Endothelial cell of umbilical vein (primary cell): Measurements from ENCODE around the gene FMNL1. TPM values are rescaled to one million over a fixed set of nuclear protein-coding genes. Genes with fewer than 3 reads are reported as not detected.

Experiments used
- BruUV-seq: library from RNA; stranded (reverse); fragments of 400-500 nt; replicated peaks from 2 replicates; lab custom pipeline; 2021; lab: Mats Ljungman, UMichigan
- CTCF ChIA-PET: fragments of 300-600, 350-600 bp; sonication (Branson Sonifier 250); formaldehyde crosslinking; loops from one replicate; lab custom pipeline; 2021; ENCODE audit warnings: antibody characterized with exemption, inconsistent platforms; lab: Charles Lee
- POLR2A ChIA-PET: fragments of 300-600, 350-600 bp; sonication (Branson Sonifier 250); formaldehyde crosslinking; loops from one replicate; lab custom pipeline; 2021; ENCODE audit warnings: antibody characterized with exemption, inconsistent platforms; lab: Charles Lee
- DNase-seq: peaks from one replicate; pipeline ENCODE4 v3.0.0-alpha.2; 2011; ENCODE audit warnings: low read depth, low spot score
- FAIRE-seq: peaks from 2 replicates; lab custom pipeline; 2011; peaks lifted over from hg19 to GRCh38; lab: Jason Lieb, UNC
- H2AFZ ChIP-seq: 2 replicates; pipeline ENCODE4 v1.6.0; 2012; ENCODE audit warnings: low read depth, low read length, control low read depth, inconsistent platforms
- H3K27ac ChIP-seq: 2 replicates; pipeline ENCODE4 v1.5.1; 2011; ENCODE audit warnings: low read depth, mild to moderate bottlenecking, control low read depth, low read length, moderate library complexity; ENCODE audit not compliant: insufficient read depth
- H3K27me3 ChIP-seq, 2 experiments: 2 replicates each; pipeline versions ENCODE4 v1.6.0 to v1.6.1; 2011; ENCODE audit warnings: low read length in 2 of 2, mixed read lengths in 1 of 2; ENCODE audit not compliant: control insufficient read depth in 2 of 2, insufficient read depth in 2 of 2
- H3K36me3 ChIP-seq, 2 experiments: 2 replicates in 1 of 2; 3 replicates in 1 of 2; pipeline ENCODE4 v1.5.1; 2011; ENCODE audit warnings: low read length in 2 of 2, mild to moderate bottlenecking in 1 of 2, moderate library complexity in 1 of 2; ENCODE audit not compliant: control insufficient read depth in 2 of 2, insufficient read depth in 2 of 2; ENCODE audit errors: extremely low read depth in 1 of 2
- H3K4me1 ChIP-seq: 3 replicates; pipeline ENCODE4 v1.5.1; 2011; ENCODE audit warnings: mild to moderate bottlenecking, low read length; ENCODE audit not compliant: control insufficient read depth, insufficient read depth; ENCODE audit errors: extremely low read depth
- H3K4me2 ChIP-seq: 2 replicates; pipeline ENCODE4 v1.6.1; 2011; ENCODE audit warnings: low read length, control low read depth, mixed read lengths; ENCODE audit not compliant: insufficient read depth
- H3K4me3 ChIP-seq, 3 experiments: fragments of 200-600 bp in 1 of 3; sonication (generic), shearing (Covaris generic) in 1 of 3; replicated peaks in 1 of 3; 2 replicates each; pipeline ENCODE4 v1.5.1; 2011 to 2016; ENCODE audit warnings: control low read depth in 3 of 3, low read length in 3 of 3, mild to moderate bottlenecking in 2 of 3, inconsistent platforms in 1 of 3, low read depth in 1 of 3, moderate library complexity in 1 of 3; ENCODE audit not compliant: insufficient read depth in 1 of 3
- H3K79me2 ChIP-seq: 2 replicates; pipeline ENCODE4 v1.6.0; 2012; ENCODE audit warnings: low read length, inconsistent platforms; ENCODE audit not compliant: control insufficient read depth, insufficient read depth
- H3K9ac ChIP-seq: replicated peaks from 2 replicates; pipeline ENCODE3; 2011; ENCODE audit warnings: low read length, control low read depth; ENCODE audit not compliant: insufficient read depth; ENCODE audit errors: extremely low read depth
- H3K9me1 ChIP-seq: replicated peaks from 3 replicates; pipeline ENCODE4 v1.6.0; 2011; ENCODE audit warnings: mild to moderate bottlenecking, low read length; ENCODE audit not compliant: control insufficient read depth, insufficient read depth; ENCODE audit errors: extremely low read depth
- H3K9me3 ChIP-seq: replicated peaks from 2 replicates; pipeline ENCODE4 v1.5.1; 2012; ENCODE audit warnings: low read length, inconsistent platforms; ENCODE audit not compliant: control insufficient read depth, insufficient read depth
- H4K20me1 ChIP-seq: replicated peaks from 2 replicates; pipeline ENCODE3; 2011; ENCODE audit warnings: mild to moderate bottlenecking, low read length; ENCODE audit not compliant: control insufficient read depth, insufficient read depth; ENCODE audit errors: extremely low read depth
- EZH2 ChIP-seq: IDR thresholded peaks from 2 replicates; pipeline ENCODE4 v1.6.1; 2012; ENCODE audit warnings: borderline replicate concordance, low read depth, mild to moderate bottlenecking, moderate library complexity, low read length, inconsistent platforms; ENCODE audit not compliant: severe bottlenecking
- FOS ChIP-seq: IDR thresholded peaks from 2 replicates; pipeline ENCODE4 v1.6.1; 2011; ENCODE audit warnings: mild to moderate bottlenecking, low read length, moderate library complexity, borderline replicate concordance; ENCODE audit not compliant: insufficient read depth
- GATA2 ChIP-seq: IDR thresholded peaks from 2 replicates; pipeline ENCODE4 v1.7.0; 2011; ENCODE audit warnings: low read depth, mild to moderate bottlenecking, moderate library complexity, mixed read lengths, low read length; ENCODE audit not compliant: insufficient read length, insufficient read depth
- JUN ChIP-seq: IDR thresholded peaks from 2 replicates; pipeline ENCODE4 v1.6.1; 2011; ENCODE audit warnings: borderline replicate concordance, low read depth; ENCODE audit not compliant: insufficient read length, insufficient read depth
- MYC ChIP-seq: IDR thresholded peaks from one replicate; pipeline ENCODE4 v1.6.1; 2011; ENCODE audit warnings: mild to moderate bottlenecking, low read depth, low read length
- POLR2A ChIP-seq: IDR thresholded peaks from 2 replicates; pipeline ENCODE4 v1.6.1; 2012; ENCODE audit warnings: low read depth, mild to moderate bottlenecking, control low read depth, low read length
- POLR2AphosphoS5 ChIP-seq: IDR thresholded peaks from 2 replicates; pipeline ENCODE4 v1.6.1; 2012; ENCODE audit warnings: low read depth, mild to moderate bottlenecking, control low read depth, low read length, moderate library complexity; ENCODE audit not compliant: insufficient read depth
- dilution Hi-C: fragments of 300-500 bp; cut with MboI; formaldehyde crosslinking; loops from one replicate; pipeline ENCODE4 v1.15.0; 2019; ENCODE audit warnings: low sequenced_read_pairs; ENCODE audit not compliant: extremely low pct_ligation_motif_present
- intact Hi-C: fragments of 100-400 bp; cut with micrococcal nuclease; formaldehyde crosslinking; loops from one replicate; pipeline ENCODE4 v1.10.0; 2022
- polyA plus RNA-seq, 4 experiments: library from polyadenylated mRNA; depleted of rRNA in 3 of 4; stranded (reverse) in 3 of 4; unstranded in 1 of 4; fragments of >200 nt; gene quantifications; 2 replicates each; pipeline versions ENCODE4 v1.2.1 to v1.2.3, GENCODE V29; 2011 to 2012; ENCODE audit warnings: missing spikeins in 1 of 4
- total RNA-seq: library from RNA; stranded (reverse); gene quantifications from 2 replicates; pipeline ENCODE4 v1.2.3, GENCODE V29; 2021
- TF ChIP-seq, protein P1 (sequence below): IDR thresholded peaks from 2 replicates; pipeline ENCODE4 v1.6.1; 2011; ENCODE audit not compliant: insufficient read depth, insufficient read length
- TF ChIP-seq, protein P2 (sequence below), 2 donors: IDR thresholded peaks; 1 replicate in 1 of 2; 2 replicates in 1 of 2; pipeline ENCODE4 v1.5.1; 2011; ENCODE audit warnings: low read length in 2 of 2, mild to moderate bottlenecking in 2 of 2, moderate library complexity in 2 of 2, control low read depth in 1 of 2, inconsistent platforms in 1 of 2, low read depth in 1 of 2; ENCODE audit not compliant: insufficient read depth in 1 of 2; ENCODE audit errors: extremely low read depth in 1 of 2

FMNL1 gene
- total and polyA plus RNA-seq, 2 donors (not counting 3 experiments of a cell fraction or from before 2014, with no cell fraction given): 0.95 to 1.6 TPM

DNA sequence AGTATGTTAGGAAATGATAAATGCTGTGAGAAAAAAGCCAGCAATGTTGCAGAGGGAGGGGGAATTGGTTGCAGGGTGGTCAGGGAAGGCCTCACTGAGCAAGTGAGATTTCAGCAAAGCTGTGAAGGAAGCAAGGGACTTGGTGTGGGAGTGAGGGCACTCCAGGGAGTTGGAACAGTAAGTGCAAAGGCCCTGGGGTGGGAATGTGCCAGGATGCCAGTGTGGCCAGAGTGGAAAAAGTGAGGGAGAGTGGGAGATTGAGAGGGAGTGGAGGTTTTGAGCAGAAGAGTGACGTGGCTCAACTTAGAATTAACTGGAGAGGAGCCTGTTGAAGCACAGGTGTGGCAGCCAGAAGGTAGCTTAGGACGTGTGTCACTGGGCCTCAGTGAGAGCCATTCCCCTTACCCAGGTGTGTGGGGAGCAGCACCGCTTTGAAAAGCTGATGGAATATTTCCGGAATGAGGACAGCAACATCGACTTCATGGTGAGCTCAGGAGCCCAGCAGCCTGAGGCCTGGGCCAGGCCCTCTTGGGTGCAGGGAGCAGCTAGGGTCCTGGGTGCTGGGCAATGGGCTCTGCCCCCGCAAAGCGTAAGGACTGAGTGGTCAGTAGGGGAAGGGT, 16.6 kb downstream of the FMNL1 start:
- TF ChIP-seq POLR2A (no peak), MYC (no peak), FOS (no peak), POLR2AphosphoS5 (no peak), JUN (no peak), GATA2 (no peak), EZH2 (no peak)
- TF ChIP-seq, protein P1, sequence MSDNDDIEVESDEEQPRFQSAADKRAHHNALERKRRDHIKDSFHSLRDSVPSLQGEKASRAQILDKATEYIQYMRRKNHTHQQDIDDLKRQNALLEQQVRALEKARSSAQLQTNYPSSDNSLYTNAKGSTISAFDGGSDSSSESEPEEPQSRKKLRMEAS: no peak
- TF ChIP-seq, protein P2, sequence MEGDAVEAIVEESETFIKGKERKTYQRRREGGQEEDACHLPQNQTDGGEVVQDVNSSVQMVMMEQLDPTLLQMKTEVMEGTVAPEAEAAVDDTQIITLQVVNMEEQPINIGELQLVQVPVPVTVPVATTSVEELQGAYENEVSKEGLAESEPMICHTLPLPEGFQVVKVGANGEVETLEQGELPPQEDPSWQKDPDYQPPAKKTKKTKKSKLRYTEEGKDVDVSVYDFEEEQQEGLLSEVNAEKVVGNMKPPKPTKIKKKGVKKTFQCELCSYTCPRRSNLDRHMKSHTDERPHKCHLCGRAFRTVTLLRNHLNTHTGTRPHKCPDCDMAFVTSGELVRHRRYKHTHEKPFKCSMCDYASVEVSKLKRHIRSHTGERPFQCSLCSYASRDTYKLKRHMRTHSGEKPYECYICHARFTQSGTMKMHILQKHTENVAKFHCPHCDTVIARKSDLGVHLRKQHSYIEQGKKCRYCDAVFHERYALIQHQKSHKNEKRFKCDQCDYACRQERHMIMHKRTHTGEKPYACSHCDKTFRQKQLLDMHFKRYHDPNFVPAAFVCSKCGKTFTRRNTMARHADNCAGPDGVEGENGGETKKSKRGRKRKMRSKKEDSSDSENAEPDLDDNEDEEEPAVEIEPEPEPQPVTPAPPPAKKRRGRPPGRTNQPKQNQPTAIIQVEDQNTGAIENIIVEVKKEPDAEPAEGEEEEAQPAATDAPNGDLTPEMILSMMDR (IDR thresholded peaks at IDR 0.05; ENCODE audit: extremely low read depth in 1 of 2, insufficient read depth in 1 of 2, low read depth in 1 of 2, low read length in 2 of 2): no peak
- POLR2A ChIA-PET: no interaction called here
- BruUV-seq: no TSS peak
- Histone ChIP-seq H4K20me1 (no peaks in the 10 kb centered on the region), H3K4me3 (no peak overlapping the region), H3K9me3 (no peaks in the 10 kb centered on the region), H3K36me3 (no peaks in the 10 kb centered on the region), H3K9me1 (no peaks in the 10 kb centered on the region), H3K4me1 (peaks cover 3% of the 10 kb centered on the region), H3K4me2 (no peak overlapping the region), H3K9ac (no peak overlapping the region), H3K27ac (no peak overlapping the region), H3K27me3 (peaks cover 12 to 14% of the 10 kb centered on the region in 2 experiments), H3K79me2 (no peaks in the 10 kb centered on the region), H2AFZ (no peak overlapping the region)
- dilution Hi-C loops: no loop called here
- CTCF ChIA-PET: interaction anchor here (2.0 to 2.2 kb wide), 3 partner anchors 11 to 103 kb away, joined by 6 to 12 read pairs (median 6); partner anchors contain the start of gene ACBD4
- no peak for FAIRE-seq
- intact Hi-C loops: no loop called here
- DNase-seq: no peak
